COR-L47 (cell line): Measurements from ENCODE around the gene MYH1.

ENCODE experiments used
- DNase-seq: peaks from one replicate; lab custom pipeline; 2025; lab: John Stamatoyannopoulos, UW

Gene MYH1

GRCh38 chr17:10482252-10482651 lies 36.1 kb downstream of the MYH1 start:
- DNase-seq: no peak

DNA sequence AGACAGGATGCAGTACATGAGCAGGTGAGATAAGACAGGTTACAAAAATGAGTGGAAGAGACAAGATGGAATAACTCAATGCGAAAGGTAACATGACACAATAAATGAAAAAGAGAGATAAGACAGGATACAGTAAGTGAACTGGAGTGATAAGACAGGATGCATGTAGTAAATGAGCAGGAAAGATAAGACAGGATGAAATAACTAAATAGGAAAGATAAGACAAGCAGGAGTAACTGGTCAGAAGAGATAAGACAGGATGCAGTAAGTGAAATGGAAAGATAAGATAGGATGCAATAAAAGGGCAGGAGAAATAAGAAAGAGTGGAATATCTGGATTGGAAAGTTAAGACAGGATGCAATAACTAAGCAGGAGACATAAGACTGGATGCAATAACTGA lies 40.6 kb downstream of the MYH1 start:
- no peak for DNase-seq

DNA sequence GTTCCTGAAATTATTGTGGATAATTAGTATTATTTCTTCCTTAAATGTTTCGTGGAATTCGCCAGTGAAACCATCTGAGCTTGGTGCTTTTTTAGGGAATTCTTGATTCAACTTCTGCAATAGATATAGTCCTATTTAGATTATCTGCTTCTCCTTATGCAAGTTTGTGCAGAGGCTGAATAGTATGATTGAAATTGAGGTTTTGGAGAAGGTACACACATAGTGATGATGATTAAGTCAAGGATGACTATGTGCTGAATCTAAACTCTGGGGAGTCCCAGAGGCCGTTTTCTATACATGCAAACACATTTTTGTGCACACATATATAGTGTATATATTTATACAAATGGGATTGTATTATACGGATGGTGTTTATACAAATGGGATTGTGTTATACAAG lies 43.8 kb downstream of the MYH1 start:
- no peak for DNase-seq

DNA sequence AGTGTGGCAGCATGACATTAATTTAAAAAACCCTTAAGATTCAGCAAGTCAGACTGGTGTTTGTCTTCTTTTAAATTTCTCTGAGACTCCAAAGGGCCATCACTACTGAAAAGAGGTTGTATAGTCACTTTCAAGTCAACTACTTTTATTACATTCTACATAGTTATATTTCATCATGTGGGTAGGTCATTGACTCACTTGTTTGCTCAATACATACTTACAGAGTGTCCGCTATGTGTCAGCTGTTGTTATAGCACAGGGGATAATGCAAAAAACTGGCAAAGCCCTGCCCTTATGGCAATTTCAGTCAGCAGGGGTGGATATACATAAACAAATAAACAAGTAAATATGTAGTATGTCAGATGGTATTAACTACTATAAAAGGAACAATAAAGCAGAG lies 46.5 kb downstream of the MYH1 start:
- no peak for DNase-seq

GRCh38 chr17:10469459-10469858 lies 48.9 kb downstream of the MYH1 start, which contains the start of gene MYH4:
TSS of gene MYH4 (minus strand) at chr17:10469559. CDS start at chr17:10466745, 2,814 bp downstream.
- no peak for DNase-seq

DNA sequence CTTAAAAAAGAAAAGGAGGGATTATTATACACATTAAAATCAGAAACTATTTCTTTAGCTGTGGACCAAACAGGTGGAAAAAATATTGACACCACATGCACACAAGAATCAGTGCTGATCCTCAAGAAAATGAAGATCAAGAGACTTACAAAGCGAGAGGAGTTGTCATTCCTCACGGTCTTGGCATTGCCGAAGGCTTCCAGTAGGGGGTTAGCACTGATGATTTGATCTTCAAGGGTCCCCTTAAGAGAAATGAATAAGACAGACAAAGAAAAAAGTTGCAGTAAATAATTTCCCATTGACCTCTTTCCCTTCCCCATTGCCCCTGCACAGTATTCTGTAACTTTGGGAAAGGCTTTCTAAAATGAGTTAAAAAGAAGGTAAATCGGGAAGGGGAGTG lies 54.9 kb downstream of the MYH1 start:
- no peak for DNase-seq

DNA sequence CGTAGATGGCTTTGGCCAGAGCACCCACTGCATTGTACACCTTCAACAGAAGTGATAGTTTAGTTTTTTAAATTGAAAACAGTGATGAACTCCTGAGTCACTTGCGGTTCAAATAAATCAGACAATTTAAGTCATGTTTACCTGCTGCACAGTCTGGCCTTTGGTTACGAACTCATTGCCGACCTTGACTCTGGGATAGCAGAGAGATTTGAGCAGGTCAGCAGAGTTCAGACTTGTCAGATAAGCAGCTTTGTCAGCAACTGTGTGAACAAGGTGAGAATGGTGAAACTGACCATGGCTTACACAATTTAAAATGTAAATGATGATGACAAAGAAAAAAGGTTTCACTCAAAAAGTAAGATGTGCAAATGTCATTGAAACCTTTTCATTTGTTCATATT lies 58.3 kb downstream of the MYH1 start:
- no peak for DNase-seq

DNA sequence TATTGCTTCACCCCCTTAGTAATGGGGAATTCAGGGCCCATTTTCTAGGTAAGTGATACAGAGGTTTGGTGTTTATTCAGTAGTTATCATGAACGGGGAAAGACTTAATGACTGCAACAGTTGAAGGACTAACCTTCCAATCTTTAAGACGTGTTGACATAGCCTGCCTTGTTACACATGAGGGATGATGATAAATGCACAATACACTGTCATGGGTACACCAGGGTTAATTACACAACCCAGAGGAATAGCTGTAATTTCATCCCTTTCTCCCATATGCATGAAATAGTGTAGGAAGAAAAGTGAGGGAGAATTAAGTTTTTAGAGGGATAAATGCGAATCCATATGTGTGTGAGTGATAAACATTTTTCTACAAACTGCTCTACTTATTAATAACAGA lies 59.6 kb downstream of the MYH1 start:
- DNase-seq: no peak

GRCh38 chr17:10457952-10458351 lies 60.4 kb downstream of the MYH1 start:
- no peak for DNase-seq

GRCh38 chr17:10447026-10447931 lies 71.1 kb downstream of the MYH1 start:
- no peak for DNase-seq
